ENCODE measurements around the gene ZNF521.

Gene ZNF521

GRCh38 chr18:25223899-25224886, 127.8 kb downstream of the ZNF521 start:
- no peak for DNase-seq

GRCh38 chr18:25223211-25223610, 128.8 kb downstream of the ZNF521 start:
- DNase-seq = no peak

GRCh38 chr18:25222648-25223047, 129.3 kb downstream of the ZNF521 start:
- no peak for DNase-seq

- DNase-seq = no peak
These were observed 141.3 kb downstream of the ZNF521 start for GRCh38 chr18:25210622-25211021.

- no peak for DNase-seq
These were observed 159.9 kb downstream of the ZNF521 start for GRCh38 chr18:25192065-25192464.

- no peak for DNase-seq
These were observed 161.5 kb downstream of the ZNF521 start for GRCh38 chr18:25190472-25190871.

- no peak for DNase-seq
These were observed 162.4 kb downstream of the ZNF521 start for GRCh38 chr18:25189391-25190185.

GRCh38 chr18:25187521-25188192, 164.3 kb downstream of the ZNF521 start:
- no peak for DNase-seq

GRCh38 chr18:25186871-25187270, 165.1 kb downstream of the ZNF521 start:
- DNase-seq = no peak

GRCh38 chr18:25181993-25182392, 170.0 kb downstream of the ZNF521 start:
- DNase-seq = no peak

- no peak for DNase-seq
These were observed 170.4 kb downstream of the ZNF521 start for GRCh38 chr18:25181581-25181980.

- no peak for DNase-seq
These were observed 170.9 kb downstream of the ZNF521 start for GRCh38 chr18:25180973-25181548.

GRCh38 chr18:25177631-25178030, 174.3 kb downstream of the ZNF521 start:
- no peak for DNase-seq

- no peak for DNase-seq
These were observed 175.4 kb downstream of the ZNF521 start for GRCh38 chr18:25176518-25177042.

- no peak for DNase-seq
These were observed 176.1 kb downstream of the ZNF521 start for GRCh38 chr18:25175558-25176517.

- DNase-seq = no peak
These were observed 177.6 kb downstream of the ZNF521 start for GRCh38 chr18:25174324-25174723.

GRCh38 chr18:25171334-25171733, 180.6 kb downstream of the ZNF521 start:
- DNase-seq = no peak

- DNase-seq = no peak
These were observed 181.6 kb downstream of the ZNF521 start for GRCh38 chr18:25170402-25170801.

GRCh38 chr18:25169701-25170100, 182.3 kb downstream of the ZNF521 start:
- DNase-seq = no peak

GRCh38 chr18:25167612-25168410, 184.2 kb downstream of the ZNF521 start:
- no peak for DNase-seq

Measured in femur (tissue), 1 donor.